H1 (cell line): ENCODE measurements around the gene ADK. TPM values are rescaled to one million over a fixed set of nuclear protein-coding genes. Genes with fewer than 3 reads are reported as not detected.

Source experiments
- CTCF ChIA-PET: fragments of 300-600 bp; sonication (Branson Sonifier 250); formaldehyde crosslinking; loops from one replicate; lab custom pipeline; 2021; ENCODE audit not compliant: partially characterized antibody; lab: Charles Lee
- POLR2A ChIA-PET: fragments of 300-600 bp; sonication (Branson Sonifier 250); formaldehyde crosslinking; loops from one replicate; lab custom pipeline; 2021; ENCODE audit warnings: inconsistent platforms; ENCODE audit not compliant: partially characterized antibody; lab: Charles Lee
- DNase-seq, 2 experiments: peaks; one replicate each; pipeline versions ENCODE4 v3.0.0 to v3.0.0-alpha.2; 2010 to 2022; ENCODE audit warnings: low spot score in 2 of 2, low read depth in 1 of 2, mixed read lengths in 1 of 2
- FAIRE-seq: peaks from 2 replicates; lab custom pipeline; 2011; peaks lifted over from hg19 to GRCh38; lab: Jason Lieb, UNC
- H2AFZ ChIP-seq: 2 replicates; pipeline ENCODE4 v1.8.1; 2012; ENCODE audit warnings: low read length, inconsistent platforms
- H2AK5ac ChIP-seq: 2 replicates; pipeline ENCODE4 v1.6.1; 2013; ENCODE audit warnings: low read depth, low read length
- H2BK120ac ChIP-seq: replicated peaks from 2 replicates; pipeline ENCODE3; 2013; ENCODE audit warnings: low read depth, low read length, inconsistent platforms
- H2BK12ac ChIP-seq: 2 replicates; pipeline ENCODE4 v1.6.1; 2013; ENCODE audit warnings: low read depth, low read length
- H2BK15ac ChIP-seq: 2 replicates; pipeline ENCODE4 v1.6.1; 2013; ENCODE audit warnings: low read length
- H2BK20ac ChIP-seq: 2 replicates; pipeline ENCODE4 v1.6.1; 2013; ENCODE audit warnings: low read length
- H2BK5ac ChIP-seq: 2 replicates; pipeline ENCODE4 v1.6.1; 2013; ENCODE audit warnings: low read depth, low read length
- H3K14ac ChIP-seq: 2 replicates; pipeline ENCODE4 v1.6.1; 2013; ENCODE audit warnings: inconsistent platforms; ENCODE audit not compliant: insufficient read length
- H3K18ac ChIP-seq: 2 replicates; pipeline ENCODE4 v1.6.1; 2013; ENCODE audit warnings: low read length; ENCODE audit errors: extremely low read depth
- H3K23ac ChIP-seq: 2 replicates; pipeline ENCODE4 v1.6.1; 2013; ENCODE audit warnings: inconsistent platforms; ENCODE audit not compliant: insufficient read length
- H3K23me2 ChIP-seq: 2 replicates; pipeline ENCODE4 v1.6.1; 2013; ENCODE audit warnings: low read depth, low read length
- H3K27ac ChIP-seq: 2 replicates; pipeline ENCODE4 v1.6.1; 2011; ENCODE audit warnings: low read depth, low read length, inconsistent platforms
- H3K27me3 ChIP-seq, 4 experiments: replicated peaks in 1 of 4; 1 replicate in 1 of 4; 2 replicates in 3 of 4; pipeline versions ENCODE4 v1.6.1 to v1.8.1; 2011 to 2013; ENCODE audit warnings: low read length in 3 of 4, mild to moderate bottlenecking in 3 of 4, inconsistent platforms in 2 of 4, mixed read lengths in 2 of 4, moderate library complexity in 1 of 4; ENCODE audit not compliant: control insufficient read depth in 3 of 4, insufficient read depth in 3 of 4; ENCODE audit errors: extremely low read depth in 1 of 4
- H3K36me3 ChIP-seq, 4 experiments: 2 replicates each; pipeline versions ENCODE4 v1.6.1 to v1.8.1; 2011 to 2013; ENCODE audit warnings: mild to moderate bottlenecking in 4 of 4, low read length in 3 of 4, moderate library complexity in 2 of 4, control low read depth in 1 of 4, inconsistent platforms in 1 of 4; ENCODE audit not compliant: insufficient read depth in 4 of 4, control insufficient read depth in 2 of 4
- H3K4ac ChIP-seq: replicated peaks from 2 replicates; pipeline ENCODE3; 2013; ENCODE audit warnings: low read length, low read depth, mixed read lengths, inconsistent platforms; ENCODE audit not compliant: insufficient read length
- H3K4me1 ChIP-seq, 4 experiments: replicated peaks in 1 of 4; 1 replicate in 1 of 4; 2 replicates in 3 of 4; pipeline versions ENCODE4 v1.6.1 to v1.8.1; 2011 to 2013; ENCODE audit warnings: low read length in 3 of 4, inconsistent platforms in 2 of 4, mixed read lengths in 1 of 4; ENCODE audit not compliant: insufficient read depth in 4 of 4, control insufficient read depth in 3 of 4
- H3K4me2 ChIP-seq, 2 experiments: 2 replicates each; pipeline versions ENCODE4 v1.6.1 to v1.8.1; 2011 to 2013; ENCODE audit warnings: low read depth in 2 of 2, low read length in 2 of 2, control low read depth in 1 of 2, inconsistent platforms in 1 of 2, mild to moderate bottlenecking in 1 of 2; ENCODE audit not compliant: insufficient read depth in 1 of 2
- H3K4me3 ChIP-seq, 4 experiments: fragments of 200-600, 300-600 bp in 1 of 4; sonication (generic), shearing (Covaris generic), sonication (Bioruptor Twin) in 1 of 4; 2 replicates each; pipeline versions ENCODE4 v1.5.1 to v1.8.1; 2011 to 2016; ENCODE audit warnings: low read length in 4 of 4, low read depth in 3 of 4, control low read depth in 2 of 4, inconsistent platforms in 2 of 4, mild to moderate bottlenecking in 2 of 4, mixed read lengths in 1 of 4, moderate library complexity in 1 of 4; ENCODE audit not compliant: insufficient read depth in 2 of 4; ENCODE audit errors: extremely low read depth in 1 of 4
- H3K56ac ChIP-seq: replicated peaks from 2 replicates; pipeline ENCODE3; 2013; ENCODE audit warnings: low read depth, mild to moderate bottlenecking, mixed read lengths, low read length, inconsistent platforms; ENCODE audit not compliant: insufficient read length
- H3K79me1 ChIP-seq: 2 replicates; pipeline ENCODE4 v1.6.1; 2013; ENCODE audit warnings: low read depth, low read length, control low read depth
- H3K79me2 ChIP-seq, 2 experiments: 2 replicates each; pipeline versions ENCODE4 v1.6.1 to v1.8.1; 2012 to 2013; ENCODE audit warnings: low read length in 2 of 2, mild to moderate bottlenecking in 2 of 2, inconsistent platforms in 1 of 2; ENCODE audit not compliant: insufficient read depth in 2 of 2, control insufficient read depth in 1 of 2
- H3K9ac ChIP-seq, 4 experiments: replicated peaks in 1 of 4; 1 replicate in 1 of 4; 2 replicates in 3 of 4; pipeline versions ENCODE4 v1.6.1 to v1.8.1; 2011 to 2013; ENCODE audit warnings: low read depth in 3 of 4, low read length in 3 of 4, control low read depth in 2 of 4, mild to moderate bottlenecking in 2 of 4, moderate library complexity in 2 of 4, inconsistent platforms in 1 of 4; ENCODE audit errors: extremely low read depth in 1 of 4
- H3K9me3 ChIP-seq, 2 experiments: 2 replicates each; pipeline versions ENCODE4 v1.6.1 to v1.8.1; 2012 to 2013; ENCODE audit warnings: mild to moderate bottlenecking in 2 of 2, moderate library complexity in 2 of 2, control low read depth in 1 of 2, inconsistent platforms in 1 of 2, low read depth in 1 of 2, low read length in 1 of 2, mixed read lengths in 1 of 2; ENCODE audit not compliant: insufficient read depth in 2 of 2
- H4K20me1 ChIP-seq, 2 experiments: replicated peaks in 1 of 2; 2 replicates each; pipeline versions ENCODE3 to v1.8.1; 2011 to 2013; ENCODE audit warnings: inconsistent platforms in 2 of 2, low read length in 2 of 2, mild to moderate bottlenecking in 1 of 2; ENCODE audit not compliant: insufficient read depth in 2 of 2, control insufficient read depth in 1 of 2
- H4K5ac ChIP-seq: 2 replicates; pipeline ENCODE4 v1.6.1; 2013; ENCODE audit warnings: low read length, low read depth, mixed read lengths, inconsistent platforms; ENCODE audit not compliant: insufficient read length
- H4K8ac ChIP-seq: 2 replicates; pipeline ENCODE4 v1.8.0; 2013; ENCODE audit warnings: mild to moderate bottlenecking, moderate library complexity, low read length, inconsistent platforms; ENCODE audit not compliant: insufficient read depth; ENCODE audit errors: extremely low read depth
- H4K91ac ChIP-seq: replicated peaks from 2 replicates; pipeline ENCODE3; 2013; ENCODE audit warnings: low read length, mixed read lengths, inconsistent platforms; ENCODE audit not compliant: insufficient read length
- BCL11A ChIP-seq, 2 experiments: IDR thresholded peaks; one replicate each; pipeline ENCODE4 v1.6.1; 2011; ENCODE audit warnings: low read depth in 2 of 2, low read length in 2 of 2, mild to moderate bottlenecking in 2 of 2
- CHD2 ChIP-seq: IDR thresholded peaks from 2 replicates; pipeline ENCODE4 v1.6.1; 2012; ENCODE audit warnings: low read length, improper control_type of control experiment
- SIRT6 ChIP-seq: IDR thresholded peaks from one replicate; pipeline ENCODE4 v1.7.1; 2012; ENCODE audit warnings: low read length, inconsistent platforms
- SP2 ChIP-seq: IDR thresholded peaks from 2 replicates; pipeline ENCODE4 v1.6.1; 2012; ENCODE audit warnings: mild to moderate bottlenecking, low read length, inconsistent platforms
- TEAD4 ChIP-seq: IDR thresholded peaks from 2 replicates; pipeline ENCODE4 v1.6.1; 2012; ENCODE audit warnings: low read depth, low read length, inconsistent platforms, mixed read lengths
- WGBS, 2 experiments: shearing (Covaris generic) in 1 of 2; methylation state at CpG; one replicate each; pipeline versions ENCODE4 v1.1.6 to v1.1.7; 2013 to 2015; ENCODE audit warnings: low lambda C conversion rate in 2 of 2, mixed read lengths in 2 of 2, inconsistent platforms in 1 of 2, low coverage in 1 of 2, missing lambda C conversion rate in 1 of 2; ENCODE audit not compliant: insufficient replicate concordance in 2 of 2, insufficient coverage in 1 of 2, insufficient read length in 1 of 2; ENCODE audit errors: extremely low coverage in 1 of 2, missing lambda C conversion rate in 1 of 2; 5-methylcytosine and 5-hydroxymethylcytosine counted together
- polyA plus RNA-seq, 7 experiments: library from polyadenylated mRNA; depleted of rRNA in 3 of 7; stranded (reverse) in 5 of 7; unstranded in 2 of 7; fragments of >200 nt in 5 of 7; fragments of 200-250 nt in 2 of 7; gene quantifications; 1 replicate in 5 of 7; 2 replicates in 1 of 7; 4 replicates in 1 of 7; pipeline versions ENCODE4 v1.2.1 to v1.2.3, GENCODE V29; 2011 to 2013; ENCODE audit warnings: missing spikeins in 2 of 7, mixed read lengths in 2 of 7
- total RNA-seq: library from RNA; stranded (reverse); fragmentation: NEBNext Ultra II Directional; extraction: Animal tissue kit (Norgen Biotek cat#: 25700); gene quantifications from 2 replicates; pipeline ENCODE4 v1.2.1, GENCODE V29; 2021

Gene ADK
- total and polyA plus RNA-seq, 2 of the 8 experiments (the other 6 are each of a cell fraction or from before 2014, with no cell fraction given) = 12.3 to 42.4 TPM

- no peak overlapping the region for H3K14ac ChIP-seq
- H2BK5ac ChIP-seq = no peak overlapping the region
- DNase-seq = no peak
- H3K56ac ChIP-seq = no peak overlapping the region
- no peaks in the 10 kb centered on the region for H3K9me3 ChIP-seq
- H3K27ac ChIP-seq = no peak overlapping the region
- H3K18ac ChIP-seq = no peak overlapping the region
- POLR2A ChIA-PET = no interaction called here
- TF ChIP-seq TEAD4 = no peak
- no peak for TF ChIP-seq BCL11A (IDR thresholded peaks at IDR 0.05; ENCODE audit: low read depth in 2 of 2, low read length in 2 of 2)
- no peak for TF ChIP-seq SP2
- no peak for TF ChIP-seq CHD2
- TF ChIP-seq SIRT6 = no peak
- no peak overlapping the region for H3K9ac ChIP-seq
- no peak overlapping the region for H3K23ac ChIP-seq
- H4K8ac ChIP-seq = no peak overlapping the region
- no peak overlapping the region for H3K4me2 ChIP-seq
- no peak overlapping the region for H2AFZ ChIP-seq
- H2AK5ac ChIP-seq = no peak overlapping the region
- H4K91ac ChIP-seq = no peak overlapping the region
- H3K27me3 ChIP-seq = no peaks in the 10 kb centered on the region
- H4K5ac ChIP-seq = no peak overlapping the region
- H2BK12ac ChIP-seq = no peak overlapping the region
- H2BK15ac ChIP-seq = no peak overlapping the region
- H3K4me1 ChIP-seq = no peaks in the 10 kb centered on the region
- WGBS, 2 experiments = 88% methylated on average over 3 of the region's 3 CpGs; no CpG with 5 or more reads in 1 of the 2 experiments
- H3K36me3 ChIP-seq = no peaks in the 10 kb centered on the region
- no peak for FAIRE-seq
- H3K23me2 ChIP-seq = no peaks in the 10 kb centered on the region
- no peak overlapping the region for H3K4me3 ChIP-seq
- no peak overlapping the region for H2BK20ac ChIP-seq
- H2BK120ac ChIP-seq = no peak overlapping the region
- no peaks in the 10 kb centered on the region for H4K20me1 ChIP-seq
- H3K79me1 ChIP-seq = no peaks in the 10 kb centered on the region
- CTCF ChIA-PET = interaction anchor here (0.6 to 1.7 kb wide), 4 partner anchors 11 to 284 kb away, joined by 3 to 5 read pairs (median 3); no protein-coding TSS in a partner anchor
- H3K4ac ChIP-seq = no peak overlapping the region
- no peaks in the 10 kb centered on the region for H3K79me2 ChIP-seq
Observed at GRCh38 chr10:74704629-74705357, 553.8 kb downstream of the ADK start.
